Limb (tissue), 2 donors: ENCODE measurements around the gene LENG9.
"Not testable (repeated sequence)": the region's sequence is repeated elsewhere in the genome, so short reads cannot be mapped to it uniquely, and the experiment has no call there.

Experiments used
- DNase-seq, 2 donors: peaks; one replicate each; pipeline ENCODE4 v3.0.0-alpha.2; 2016; ENCODE audit errors: extremely low spot score in 2 of 2

LENG9 gene

GRCh38 chr19:54463531-54464043, at the start of gene LENG9:
LENG9 (minus strand) TSS chr19:54463778; CDS start chr19:54463526, 252 bp downstream.
- peak; percentile 95 for DNase-seq

GRCh38 chr19:54509200-54509940, 45.8 kb upstream of the LENG9 start:
- not testable (repeated sequence) for DNase-seq

- not testable (repeated sequence) for DNase-seq
Observed at GRCh38 chr19:54508487-54508886, 44.9 kb upstream of the LENG9 start.

- DNase-seq = no peak
Observed at GRCh38 chr19:54507824-54508223, 44.2 kb upstream of the LENG9 start.

GRCh38 chr19:54507038-54507717, 43.6 kb upstream of the LENG9 start:
- not testable (repeated sequence) for DNase-seq

- no peak for DNase-seq
Observed at GRCh38 chr19:54506079-54506478, 42.5 kb upstream of the LENG9 start.

- not testable (repeated sequence) for DNase-seq
Observed at GRCh38 chr19:54505542-54505941, 42.0 kb upstream of the LENG9 start.

- DNase-seq = no peak
Observed at GRCh38 chr19:54502518-54503048, 39.0 kb upstream of the LENG9 start, which contains the start of gene LAIR2. LAIR2 (plus strand) TSS chr19:54502831; CDS start chr19:54502919, 88 bp downstream.

GRCh38 chr19:54498451-54498772, 34.8 kb upstream of the LENG9 start:
- not testable (repeated sequence) for DNase-seq

GRCh38 chr19:54497747-54498450, 34.3 kb upstream of the LENG9 start:
- not testable (repeated sequence) for DNase-seq

- DNase-seq = not testable (repeated sequence)
Observed at GRCh38 chr19:54495284-54495683, 31.7 kb upstream of the LENG9 start.

- no peak for DNase-seq
Observed at GRCh38 chr19:54493967-54494585, 30.5 kb upstream of the LENG9 start.

- DNase-seq = not testable (repeated sequence)
Observed at GRCh38 chr19:54493056-54493455, 29.5 kb upstream of the LENG9 start.

- DNase-seq = no peak
Observed at GRCh38 chr19:54492568-54492967, 29.0 kb upstream of the LENG9 start.

GRCh38 chr19:54489766-54490165, 26.2 kb upstream of the LENG9 start:
- no peak for DNase-seq

GRCh38 chr19:54489341-54489740, 25.8 kb upstream of the LENG9 start:
- DNase-seq = no peak

- DNase-seq = no peak
Observed at GRCh38 chr19:54485851-54486250, 22.3 kb upstream of the LENG9 start.

GRCh38 chr19:54484451-54484850, 20.9 kb upstream of the LENG9 start:
- DNase-seq = no peak

- no peak for DNase-seq
Observed at GRCh38 chr19:54482889-54483288, 19.3 kb upstream of the LENG9 start.

- peak in 1 of 2 donors; percentile 73 for DNase-seq
Observed at GRCh38 chr19:54481326-54481930, 17.9 kb upstream of the LENG9 start.

GRCh38 chr19:54480051-54480450, 16.5 kb upstream of the LENG9 start:
- no peak for DNase-seq
